ENCODE results near the gene PRND. TPM values are rescaled to one million over a fixed set of nuclear protein-coding genes. Genes with fewer than 3 reads are reported as not detected.

The PRND gene
- total and polyA plus RNA-seq, 10 of the 15 experiments (the other 5 are each of a cell fraction or from before 2014, with no cell fraction given) = not detected

GRCh38 chr20:4775322-4776078 lies 53.8 kb downstream of the PRND start (continued):
- TF ChIP-seq YY1 (IDR thresholded peaks at IDR 0.05; ENCODE audit: low read depth, low read length) = no peak
- TF ChIP-seq ESRRA (IDR thresholded peaks at IDR 0.05; ENCODE audit: low read length) = no peak
- no peak for TF ChIP-seq HDGF (IDR thresholded peaks at IDR 0.05)
- TF ChIP-seq, protein P1, sequence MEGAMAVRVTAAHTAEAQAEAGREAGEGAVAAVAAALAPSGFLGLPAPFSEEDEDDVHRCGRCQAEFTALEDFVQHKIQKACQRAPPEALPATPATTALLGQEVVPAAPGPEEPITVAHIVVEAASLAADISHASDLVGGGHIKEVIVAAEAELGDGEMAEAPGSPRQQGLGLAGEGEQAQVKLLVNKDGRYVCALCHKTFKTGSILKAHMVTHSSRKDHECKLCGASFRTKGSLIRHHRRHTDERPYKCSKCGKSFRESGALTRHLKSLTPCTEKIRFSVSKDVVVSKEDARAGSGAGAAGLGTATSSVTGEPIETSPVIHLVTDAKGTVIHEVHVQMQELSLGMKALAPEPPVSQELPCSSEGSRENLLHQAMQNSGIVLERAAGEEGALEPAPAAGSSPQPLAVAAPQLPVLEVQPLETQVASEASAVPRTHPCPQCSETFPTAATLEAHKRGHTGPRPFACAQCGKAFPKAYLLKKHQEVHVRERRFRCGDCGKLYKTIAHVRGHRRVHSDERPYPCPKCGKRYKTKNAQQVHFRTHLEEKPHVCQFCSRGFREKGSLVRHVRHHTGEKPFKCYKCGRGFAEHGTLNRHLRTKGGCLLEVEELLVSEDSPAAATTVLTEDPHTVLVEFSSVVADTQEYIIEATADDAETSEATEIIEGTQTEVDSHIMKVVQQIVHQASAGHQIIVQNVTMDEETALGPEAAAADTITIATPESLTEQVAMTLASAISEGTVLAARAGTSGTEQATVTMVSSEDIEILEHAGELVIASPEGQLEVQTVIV (IDR thresholded peaks at IDR 0.05; ENCODE audit: borderline replicate concordance, partially characterized antibody) = no peak
- TF ChIP-seq, protein P2, sequence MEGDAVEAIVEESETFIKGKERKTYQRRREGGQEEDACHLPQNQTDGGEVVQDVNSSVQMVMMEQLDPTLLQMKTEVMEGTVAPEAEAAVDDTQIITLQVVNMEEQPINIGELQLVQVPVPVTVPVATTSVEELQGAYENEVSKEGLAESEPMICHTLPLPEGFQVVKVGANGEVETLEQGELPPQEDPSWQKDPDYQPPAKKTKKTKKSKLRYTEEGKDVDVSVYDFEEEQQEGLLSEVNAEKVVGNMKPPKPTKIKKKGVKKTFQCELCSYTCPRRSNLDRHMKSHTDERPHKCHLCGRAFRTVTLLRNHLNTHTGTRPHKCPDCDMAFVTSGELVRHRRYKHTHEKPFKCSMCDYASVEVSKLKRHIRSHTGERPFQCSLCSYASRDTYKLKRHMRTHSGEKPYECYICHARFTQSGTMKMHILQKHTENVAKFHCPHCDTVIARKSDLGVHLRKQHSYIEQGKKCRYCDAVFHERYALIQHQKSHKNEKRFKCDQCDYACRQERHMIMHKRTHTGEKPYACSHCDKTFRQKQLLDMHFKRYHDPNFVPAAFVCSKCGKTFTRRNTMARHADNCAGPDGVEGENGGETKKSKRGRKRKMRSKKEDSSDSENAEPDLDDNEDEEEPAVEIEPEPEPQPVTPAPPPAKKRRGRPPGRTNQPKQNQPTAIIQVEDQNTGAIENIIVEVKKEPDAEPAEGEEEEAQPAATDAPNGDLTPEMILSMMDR (IDR thresholded peaks at IDR 0.05 in 2 of 3, conservative IDR thresholded peaks at IDR 0.05 in 1 of 3; ENCODE audit: control insufficient read depth in 2 of 3, extremely low read depth in 1 of 3, insufficient read depth in 1 of 3, low read depth in 3 of 3, low read length in 3 of 3) = no peak
- no peak for TF ChIP-seq ASH2L (IDR thresholded peaks at IDR 0.05; ENCODE audit: borderline replicate concordance, low read depth)
- TF ChIP-seq SIN3A (IDR thresholded peaks at IDR 0.05; ENCODE audit: low read depth, low read length) = no peak
